Measurements from ENCODE around the gene PRR14L. TPM values are rescaled to one million over a fixed set of nuclear protein-coding genes. Genes with fewer than 3 reads are reported as not detected.

PRR14L gene
- polyA plus RNA-seq, 1 donor from 2014 or later: 14.3 TPM

- H3K4me3 ChIP-seq (ENCODE audit: low read length): no peak overlapping the region
- H2AFZ ChIP-seq (ENCODE audit: low read depth, low read length): no peak overlapping the region
- no peaks in the 10 kb centered on the region for H3F3A ChIP-seq (ENCODE audit: insufficient read depth, low read length, poor library complexity, severe bottlenecking)
- H4K20me1 ChIP-seq (ENCODE audit: insufficient read depth): no peaks in the 10 kb centered on the region
- H3K36me3 ChIP-seq (ENCODE audit: insufficient read depth, low read length): peaks cover 5% of the 10 kb centered on the region
- no peaks in the 10 kb centered on the region for H3K79me2 ChIP-seq (replicated peaks; ENCODE audit: insufficient read depth, low read length)
- no peak overlapping the region for H3K9ac ChIP-seq (ENCODE audit: low read length)
- no peaks in the 10 kb centered on the region for H3K9me2 ChIP-seq (ENCODE audit: insufficient read depth, low read length)
- no peaks in the 10 kb centered on the region for H3K9me3 ChIP-seq (ENCODE audit: low read length)
- no peak overlapping the region for H3K4me2 ChIP-seq (ENCODE audit: low read length)
- no peak for TF ChIP-seq SMC3 (conservative IDR thresholded peaks at IDR 0.05; ENCODE audit: poor library complexity)
- no peak for TF ChIP-seq EZH2 (IDR thresholded peaks at IDR 0.05; ENCODE audit: borderline replicate concordance, insufficient read depth, low read length, poor library complexity, severe bottlenecking)
- no peak for TF ChIP-seq RAD21 (conservative IDR thresholded peaks at IDR 0.05)
- TF ChIP-seq EP300 (conservative IDR thresholded peaks at IDR 0.05; ENCODE audit: poor library complexity, severe bottlenecking): no peak
- no peak for TF ChIP-seq POLR2AphosphoS5 (IDR thresholded peaks at IDR 0.05)
- TF ChIP-seq MXI1 (conservative IDR thresholded peaks at IDR 0.05; ENCODE audit: poor library complexity, severe bottlenecking): no peak
- no peak for TF ChIP-seq REST (IDR thresholded peaks at IDR 0.05; ENCODE audit: borderline replicate concordance)
- no peak for TF ChIP-seq TAF1 (IDR thresholded peaks at IDR 0.05; ENCODE audit: low read depth)
- TF ChIP-seq CTCF (IDR thresholded peaks at IDR 0.05; ENCODE audit: poor library complexity, severe bottlenecking): no peak
- no peaks in the 10 kb centered on the region for H3K27me3 ChIP-seq (ENCODE audit: insufficient read depth, low read depth, low read length)
- no peak overlapping the region for H3K27ac ChIP-seq (ENCODE audit: low read length)
These were observed 26.3 kb upstream of the PRR14L start for GRCh38 chr22:31776231-31776630.

- Histone ChIP-seq H3K36me3 (ENCODE audit: insufficient read depth, low read length) (peaks cover under 1% of the 10 kb centered on the region), H3K27me3 (ENCODE audit: insufficient read depth, low read depth, low read length) (no peaks in the 10 kb centered on the region), H3K4me3 (ENCODE audit: low read length) (no peak overlapping the region), H3K79me2 (replicated peaks; ENCODE audit: insufficient read depth, low read length) (no peaks in the 10 kb centered on the region), H3K4me2 (ENCODE audit: low read length) (no peak overlapping the region), H3K9me2 (ENCODE audit: insufficient read depth, low read length) (no peaks in the 10 kb centered on the region), H2AFZ (ENCODE audit: low read depth, low read length) (no peak overlapping the region), H3F3A (ENCODE audit: insufficient read depth, low read length, poor library complexity, severe bottlenecking) (no peaks in the 10 kb centered on the region), H3K9me3 (ENCODE audit: low read length) (no peaks in the 10 kb centered on the region), H4K20me1 (ENCODE audit: insufficient read depth) (no peaks in the 10 kb centered on the region), H3K27ac (ENCODE audit: low read length) (no peak overlapping the region), H3K9ac (ENCODE audit: low read length) (no peak overlapping the region)
- TF ChIP-seq REST (IDR thresholded peaks at IDR 0.05; ENCODE audit: borderline replicate concordance): no peak
These were observed 23.5 kb upstream of the PRR14L start for GRCh38 chr22:31773416-31773815.

Measured in neural cell (in vitro differentiated cells).